Epithelial cell of prostate (primary cell): Measurements from ENCODE around the gene HS3ST6.
"Not testable (repeated sequence)": the region's sequence is repeated elsewhere in the genome, so short reads cannot be mapped to it uniquely, and the experiment has no call there.

Source experiments
- DNase-seq: peaks from one replicate; pipeline ENCODE4 v3.0.0-alpha.2; 2011; ENCODE audit warnings: low read depth, low spot score
- H3K27ac ChIP-seq: fragments of 450-650 bp; 2 replicates; pipeline ENCODE4 v1.5.1; 2017; ENCODE audit warnings: mild to moderate bottlenecking

The HS3ST6 gene

DNA sequence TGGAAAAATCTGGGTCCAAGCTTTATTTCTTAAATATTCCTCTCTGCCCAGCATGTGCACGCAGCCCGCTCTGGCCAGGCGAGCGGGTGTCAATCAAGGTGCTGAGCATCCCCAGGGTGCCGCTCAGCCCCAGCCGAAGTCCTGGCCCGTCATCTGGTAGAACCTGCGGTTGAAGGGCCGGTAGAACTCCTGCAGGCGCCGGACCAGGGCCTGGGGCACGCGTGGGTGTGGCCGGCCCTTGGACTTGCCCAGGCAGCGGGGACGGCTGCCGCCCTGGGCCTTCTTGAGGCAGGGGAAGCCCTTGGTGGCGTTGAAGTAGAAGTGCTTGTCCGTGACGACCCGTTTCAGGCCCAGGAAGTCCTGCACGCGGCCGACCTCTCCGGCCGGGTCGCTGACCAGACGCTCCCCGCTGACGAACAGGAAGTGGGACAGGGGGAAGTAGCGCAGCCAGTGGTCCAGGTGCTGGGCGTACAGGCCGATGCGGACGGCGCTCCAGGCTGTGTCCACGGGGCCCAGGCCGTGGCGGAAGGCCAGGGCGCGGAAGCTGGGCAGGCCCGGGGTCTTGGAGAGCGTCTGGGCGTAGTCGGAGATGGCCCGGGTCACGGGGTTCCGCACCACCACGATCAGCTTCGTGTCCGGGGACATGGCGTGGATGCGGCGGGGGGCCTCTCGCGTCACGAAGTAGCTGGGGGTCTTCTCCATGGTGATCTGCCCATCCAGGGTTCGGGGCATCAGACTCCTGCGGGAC lies 6.6 kb downstream of the HS3ST6 start:
- no peak overlapping the region for H3K27ac ChIP-seq

DNA sequence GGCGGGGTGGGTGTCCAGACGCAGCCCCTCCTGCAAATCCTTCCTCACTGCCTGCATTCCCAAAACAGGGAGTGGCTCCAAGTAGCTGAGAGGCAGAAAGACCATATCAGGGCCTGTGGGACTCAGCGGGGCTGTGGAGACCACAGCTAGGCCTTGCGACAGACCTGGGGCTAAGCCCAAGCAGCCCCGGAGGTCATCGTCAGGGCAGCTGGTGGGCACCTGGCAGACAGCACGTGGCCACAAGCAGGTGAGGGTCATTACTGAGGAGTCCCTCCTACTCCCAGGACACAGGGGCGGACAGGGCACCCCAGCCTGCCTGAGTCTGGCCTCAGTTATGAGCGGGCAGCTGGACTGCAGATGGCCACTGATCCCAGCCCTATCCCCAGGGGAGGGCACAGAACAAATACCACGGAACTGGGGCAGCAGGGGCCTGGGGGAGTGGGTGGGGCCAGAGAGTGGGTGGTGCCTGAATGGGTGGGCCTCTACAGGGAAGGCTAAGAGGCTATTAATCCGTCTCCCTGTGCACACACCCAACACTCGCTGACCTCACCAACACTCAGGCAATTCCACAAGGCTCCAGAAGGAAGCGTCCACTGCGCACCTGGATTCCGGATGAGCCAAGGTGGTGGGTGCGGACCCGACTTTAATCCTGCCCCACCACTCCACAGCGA lies 8.5 kb downstream of the HS3ST6 start:
- no peak overlapping the region for H3K27ac ChIP-seq
- no peak for DNase-seq

More for the DNA sequence above, 6.6 kb downstream of the HS3ST6 start:
- DNase-seq: no peak

DNA sequence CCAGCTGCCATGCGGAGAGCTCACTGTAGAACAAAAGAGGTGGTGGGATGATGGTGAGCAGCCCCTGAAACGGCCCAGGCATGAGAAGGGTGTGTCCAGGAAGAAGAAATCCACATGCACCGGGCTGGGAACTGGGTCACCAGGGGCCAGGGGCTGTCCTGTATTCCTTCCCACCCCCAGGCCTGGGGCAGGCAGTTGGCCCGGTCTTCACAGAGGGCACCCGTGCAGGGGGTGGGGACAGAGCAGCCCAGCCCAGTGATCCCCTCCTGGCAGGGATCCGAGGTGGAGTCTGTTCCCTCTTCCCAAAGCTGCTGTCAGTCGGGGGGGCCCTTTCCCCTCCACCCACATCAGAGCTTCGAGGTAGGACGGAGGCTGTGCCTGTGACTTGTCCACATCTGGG lies 9.2 kb downstream of the HS3ST6 start:
- H3K27ac ChIP-seq: no peak overlapping the region
- DNase-seq: no peak

DNA sequence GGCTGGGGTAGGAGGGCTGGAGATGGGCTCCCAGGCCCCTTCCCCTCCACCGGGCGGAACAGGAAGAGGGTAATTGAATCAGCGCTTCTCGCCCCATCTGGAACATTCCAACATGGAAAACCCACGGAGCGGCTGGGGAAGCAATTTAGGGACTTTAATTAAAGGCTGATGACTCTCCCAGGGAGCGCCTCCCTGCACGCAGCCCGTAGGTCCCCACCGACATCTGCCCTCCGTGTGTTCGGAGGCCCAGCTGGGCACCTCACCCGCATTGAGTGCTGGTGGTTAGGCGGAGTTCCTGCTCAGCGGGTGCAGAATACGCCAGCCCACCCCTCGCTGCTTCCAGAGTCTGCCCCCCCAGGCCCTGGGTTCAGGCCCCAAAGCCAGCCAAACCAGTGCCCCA lies 10.0 kb downstream of the HS3ST6 start:
- H3K27ac ChIP-seq: no peak overlapping the region
- no peak for DNase-seq

DNA sequence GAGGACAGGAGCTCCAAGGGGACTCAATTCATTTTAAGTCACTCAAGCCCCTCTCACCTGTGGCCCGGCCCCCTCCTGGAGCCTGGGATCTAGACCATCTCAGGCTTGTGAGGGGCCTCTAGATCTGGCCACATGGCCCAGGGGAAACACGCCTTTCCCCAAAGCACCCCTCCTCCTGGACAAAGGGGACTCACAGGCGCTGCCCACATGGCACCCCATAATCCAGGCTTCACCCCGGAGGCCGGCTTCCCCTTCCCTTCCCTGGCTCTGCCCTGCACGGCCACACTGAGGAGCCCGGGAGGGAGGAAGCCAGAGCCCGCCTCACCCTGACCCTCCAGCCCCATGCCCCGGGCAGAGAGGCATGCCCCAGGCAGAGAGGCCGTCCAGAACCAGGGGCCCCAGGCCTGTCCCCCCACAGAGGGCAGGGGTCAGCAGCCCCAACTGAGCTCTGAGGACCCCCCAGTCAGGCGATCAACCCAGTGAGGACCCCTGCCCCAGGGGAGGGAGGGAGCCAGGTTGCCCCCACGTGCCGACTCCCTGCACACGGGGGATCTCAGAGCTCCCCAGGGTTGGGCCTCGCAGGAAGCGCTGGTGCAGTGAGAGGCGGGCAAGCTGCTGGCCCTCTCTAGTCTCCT lies 10.9 kb downstream of the HS3ST6 start:
- no peak overlapping the region for H3K27ac ChIP-seq
- no peak for DNase-seq

DNA sequence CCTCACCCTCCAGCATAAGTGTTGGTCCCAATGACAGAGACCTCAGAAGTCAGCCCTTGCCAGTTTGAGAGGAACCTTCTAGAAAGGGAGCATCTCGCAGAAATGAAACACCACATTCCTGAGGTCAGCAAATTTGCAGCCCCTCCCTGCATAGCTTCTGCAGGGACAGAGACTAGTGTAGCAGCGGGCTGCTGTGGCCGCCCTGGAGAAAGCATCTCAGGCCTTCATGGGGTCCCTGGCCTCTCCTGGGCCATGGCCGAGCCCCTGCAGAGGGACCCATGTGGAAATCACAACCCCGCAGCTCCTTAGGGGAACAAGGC lies 11.4 kb downstream of the HS3ST6 start:
- DNase-seq: no peak
- no peak overlapping the region for H3K27ac ChIP-seq

DNA sequence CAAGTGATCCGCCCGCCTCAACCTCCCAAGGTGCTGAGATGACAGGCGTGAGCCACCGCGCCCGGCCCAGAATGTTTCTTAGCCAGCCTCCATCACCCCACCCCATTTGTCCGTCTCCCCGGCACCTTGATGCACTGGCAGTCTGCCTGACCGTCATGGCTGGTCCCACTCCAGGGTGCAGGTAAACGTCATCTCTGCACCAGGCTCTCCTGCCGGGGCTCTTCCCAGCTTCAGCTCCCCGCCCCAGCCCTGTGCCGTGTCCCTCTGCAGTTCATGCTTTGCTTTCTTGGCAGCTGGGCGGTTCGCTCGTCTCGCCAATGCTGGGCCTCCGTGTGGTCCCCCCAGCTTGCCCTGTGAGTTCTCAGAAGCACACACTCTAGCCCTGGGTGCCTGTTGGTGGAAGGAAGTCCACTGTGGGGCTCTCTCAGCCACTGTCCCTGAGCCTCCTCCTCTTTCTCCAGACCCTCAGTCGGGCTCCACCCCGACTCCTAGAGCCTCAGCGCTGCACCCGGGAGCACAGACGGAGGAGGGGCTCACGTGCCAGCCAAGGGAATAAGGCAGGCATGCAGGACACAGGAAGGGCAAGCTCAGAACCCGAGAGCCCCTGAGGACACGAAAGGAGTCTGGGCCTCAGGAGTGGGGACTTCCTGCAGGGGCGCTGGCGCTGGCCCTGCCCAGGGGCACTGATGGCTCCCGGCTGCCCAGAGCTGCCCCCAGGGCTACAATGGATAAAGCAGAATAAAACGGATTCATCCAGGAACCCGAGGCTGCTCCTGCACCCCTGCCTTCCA lies 12.0 kb downstream of the HS3ST6 start:
- no peak for DNase-seq
- H3K27ac ChIP-seq: no peak overlapping the region

DNA sequence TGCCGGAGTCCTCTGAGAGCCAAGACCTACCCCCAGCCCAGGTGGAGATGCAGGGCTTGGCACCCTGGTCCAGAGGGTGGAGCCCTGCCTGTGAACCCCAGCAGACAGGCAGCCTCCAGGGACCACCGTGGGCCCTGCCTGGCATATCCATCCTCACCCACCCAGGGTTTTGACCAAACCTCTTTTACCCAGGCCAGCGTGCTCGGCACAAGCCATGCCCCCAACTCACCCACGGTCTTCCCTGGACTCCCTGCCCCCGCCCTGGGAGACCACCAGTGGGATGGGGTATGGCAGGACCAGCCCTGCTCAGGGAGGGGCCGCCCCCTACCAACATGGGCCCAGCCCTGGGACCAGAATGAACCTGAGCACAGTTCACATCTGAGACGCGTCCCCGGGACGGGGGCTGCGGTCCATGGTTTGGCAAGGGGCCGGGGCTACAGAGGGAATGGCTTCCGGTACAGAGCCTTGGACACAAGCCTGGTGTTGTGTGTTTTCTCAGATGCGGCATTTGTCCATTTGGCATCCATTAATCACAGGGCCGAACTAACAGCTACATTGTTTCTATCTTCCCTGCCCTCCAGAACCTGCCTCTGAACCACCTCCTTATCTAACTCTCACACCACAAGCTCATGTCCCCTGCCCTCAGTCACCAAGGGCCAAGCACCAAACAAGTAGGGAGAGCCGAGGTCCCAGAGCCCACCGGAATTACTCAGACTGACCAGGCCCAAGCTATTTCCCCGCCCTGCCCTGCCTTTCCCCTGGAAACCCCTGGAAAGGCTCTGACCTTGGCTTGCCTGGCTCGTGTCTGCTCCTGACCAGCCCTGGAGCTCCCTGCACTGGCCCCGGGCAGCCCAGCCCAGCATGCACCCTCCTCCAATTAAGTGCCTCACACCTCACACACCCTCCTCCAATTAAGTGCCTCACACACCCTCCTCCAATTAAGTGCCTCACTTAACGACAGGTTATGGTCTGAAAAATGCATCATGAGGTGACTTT lies 14.1 kb downstream of the HS3ST6 start:
- DNase-seq: no peak
- H3K27ac ChIP-seq: no peak overlapping the region

DNA sequence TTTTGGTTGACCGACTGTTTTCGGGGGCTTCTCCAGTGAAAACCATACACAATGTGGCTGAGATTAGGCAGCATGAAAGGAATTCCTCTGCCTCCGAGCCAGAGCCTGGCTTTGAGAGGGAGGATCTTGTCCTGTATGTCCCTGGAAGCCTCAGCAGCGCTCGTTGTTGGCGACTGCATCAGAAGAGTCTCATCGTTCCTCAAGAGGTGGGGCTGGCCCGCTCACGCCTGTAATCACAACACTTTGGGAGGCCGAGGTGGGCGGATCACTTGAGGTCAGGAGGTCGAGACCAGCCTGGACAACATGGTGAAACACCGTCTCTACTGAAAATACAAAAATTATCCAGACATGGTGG lies 15.0 kb downstream of the HS3ST6 start:
- H3K27ac ChIP-seq: no peak overlapping the region
- DNase-seq: no peak

DNA sequence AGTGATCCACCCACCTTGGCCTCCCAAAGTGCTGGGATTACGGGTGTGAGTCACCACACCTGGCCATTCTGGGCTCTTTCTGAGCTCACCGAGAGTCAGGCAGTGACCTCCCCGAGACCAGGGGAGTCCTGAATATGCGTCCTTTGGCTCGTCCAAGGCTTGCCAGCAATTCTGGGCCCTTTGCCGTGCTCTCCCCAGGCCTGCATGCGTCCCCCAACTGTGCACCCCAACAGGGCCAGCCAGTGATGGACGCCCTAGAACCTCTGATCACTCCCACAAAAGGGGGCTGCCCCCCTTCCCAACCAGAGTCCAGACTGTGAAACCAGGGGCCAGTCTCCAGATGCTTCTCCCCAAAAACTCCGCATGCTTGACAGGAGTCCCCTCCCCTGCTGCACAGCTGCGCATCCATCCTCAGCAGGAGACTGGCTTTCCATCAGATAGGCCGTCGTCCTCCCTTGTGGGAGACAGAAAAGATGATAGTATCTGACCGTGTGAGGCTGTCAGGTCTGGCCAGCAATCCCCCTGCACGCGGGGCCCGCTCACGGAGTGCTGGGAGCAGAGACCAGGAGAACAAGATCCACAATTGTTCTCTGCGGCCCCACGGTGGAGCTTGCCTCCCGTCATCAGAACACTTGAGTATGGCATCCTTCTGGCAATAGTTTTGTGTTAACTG lies 15.5 kb downstream of the HS3ST6 start:
- no peak overlapping the region for H3K27ac ChIP-seq
- DNase-seq: no peak

DNA sequence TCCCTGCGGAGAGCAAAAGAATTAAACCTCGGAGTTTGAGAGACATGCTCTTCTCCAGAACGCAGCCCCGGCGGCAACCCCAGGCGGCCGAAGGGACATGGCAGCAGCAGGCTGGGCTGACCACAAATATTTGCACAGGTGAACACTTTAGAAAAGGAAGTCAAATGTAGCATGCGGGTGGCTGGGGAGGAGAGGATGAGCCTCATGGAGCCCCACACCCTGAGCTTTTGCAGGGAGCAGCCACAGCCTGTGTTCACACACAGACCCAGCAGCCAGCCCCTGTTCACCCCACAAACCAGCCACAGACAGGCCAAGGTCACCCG lies 17.8 kb downstream of the HS3ST6 start:
- peak overlapping the region; percentile 36 for H3K27ac ChIP-seq
- DNase-seq: no peak

DNA sequence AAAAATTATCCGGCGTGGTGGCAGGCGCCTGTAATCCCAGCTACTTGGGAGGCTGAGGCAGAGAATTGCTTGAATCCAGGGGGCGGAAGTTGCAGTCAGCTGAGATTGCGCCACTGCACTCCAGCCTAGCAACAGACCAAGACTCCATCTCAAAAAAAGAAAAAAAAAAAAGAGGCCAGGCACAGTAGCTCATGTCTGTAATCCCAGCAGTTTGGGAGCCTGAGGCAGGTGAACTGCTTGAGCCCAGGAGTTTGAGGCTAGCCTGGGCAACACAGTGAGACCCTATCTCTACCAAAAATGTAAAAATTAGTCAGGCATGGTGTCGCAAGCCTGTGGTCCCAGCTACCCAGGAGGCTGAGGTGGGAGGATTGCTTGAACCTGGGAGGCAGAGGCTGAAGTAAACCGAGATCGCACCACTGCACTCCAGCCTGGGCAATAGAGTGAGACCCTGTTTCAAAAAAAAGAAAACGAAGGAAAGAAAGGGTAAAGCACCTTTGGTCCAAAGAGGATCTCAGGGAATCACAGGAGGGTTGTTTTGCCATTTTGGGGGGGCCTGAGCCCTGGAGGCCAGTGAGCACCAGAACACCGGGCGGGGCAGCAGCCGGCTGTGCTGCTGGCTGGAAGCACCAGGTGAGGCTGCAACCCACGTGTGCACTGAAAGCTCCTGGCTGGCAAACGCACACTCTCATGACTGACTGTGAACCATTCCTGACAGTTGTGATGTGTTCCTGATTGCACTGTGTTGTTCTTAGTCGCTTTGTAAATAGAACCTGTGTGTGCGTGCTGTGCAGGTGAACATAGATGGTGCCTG lies 18.4 kb downstream of the HS3ST6 start:
- peak; percentile 57 for DNase-seq
- H3K27ac ChIP-seq: peak overlapping the region; percentile 36

DNA sequence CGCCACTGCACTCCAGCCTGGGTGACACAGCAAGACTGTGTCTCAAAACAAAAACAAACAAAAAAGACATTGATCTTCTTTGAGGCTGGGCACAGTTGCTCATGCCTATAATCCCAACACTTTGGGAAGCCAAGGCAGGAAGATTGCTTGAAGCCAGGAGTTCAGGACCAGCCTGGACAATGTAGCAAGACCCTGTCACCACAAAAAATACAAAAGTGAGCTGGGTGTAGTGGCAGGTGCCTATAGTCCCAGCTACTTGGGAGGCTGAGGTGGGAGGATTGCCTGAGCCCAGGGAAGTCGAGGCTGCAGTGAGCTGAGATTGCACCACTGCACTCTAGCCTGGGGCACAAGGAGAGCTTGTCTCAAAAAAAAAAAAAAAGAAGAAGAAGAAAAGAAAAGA lies 20.5 kb downstream of the HS3ST6 start:
- not testable (repeated sequence) for DNase-seq, H3K27ac ChIP-seq

DNA sequence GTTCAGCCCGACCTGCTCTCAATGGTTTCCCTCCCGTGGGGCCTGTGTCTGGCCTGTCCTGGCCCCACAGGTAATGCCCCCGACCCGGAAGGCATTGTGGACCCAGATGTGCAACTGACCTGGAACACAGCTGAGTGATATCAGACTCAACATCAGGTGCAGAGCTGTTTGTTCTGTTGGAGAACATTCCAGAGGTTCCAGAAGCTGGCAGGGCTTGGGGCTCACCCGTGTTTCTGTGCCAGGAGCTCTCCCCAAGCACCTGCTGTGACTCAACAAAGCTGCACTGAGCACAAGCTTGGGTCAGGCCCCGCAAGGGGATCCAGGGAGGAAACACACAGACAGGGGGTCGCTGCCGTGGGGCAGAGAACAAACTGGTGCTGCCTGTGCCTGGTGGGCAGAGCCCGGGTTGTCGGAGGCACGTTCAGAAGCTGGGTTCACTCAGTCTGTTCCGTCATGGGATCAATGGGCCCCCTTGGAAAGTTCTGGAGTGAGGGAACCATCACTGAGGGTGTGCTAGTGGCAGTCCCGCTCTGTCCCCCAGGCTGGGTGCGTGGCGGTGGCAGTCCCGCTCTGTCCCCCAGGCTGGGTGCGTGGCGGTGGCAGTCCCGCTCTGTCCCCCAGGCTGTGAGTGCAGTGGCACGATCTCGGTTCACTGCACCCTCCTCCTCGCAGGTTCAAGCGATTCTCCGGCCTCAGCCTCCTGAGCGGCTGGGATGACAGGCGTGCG lies 22.1 kb downstream of the HS3ST6 start:
- DNase-seq: no peak
- no peak overlapping the region for H3K27ac ChIP-seq

DNA sequence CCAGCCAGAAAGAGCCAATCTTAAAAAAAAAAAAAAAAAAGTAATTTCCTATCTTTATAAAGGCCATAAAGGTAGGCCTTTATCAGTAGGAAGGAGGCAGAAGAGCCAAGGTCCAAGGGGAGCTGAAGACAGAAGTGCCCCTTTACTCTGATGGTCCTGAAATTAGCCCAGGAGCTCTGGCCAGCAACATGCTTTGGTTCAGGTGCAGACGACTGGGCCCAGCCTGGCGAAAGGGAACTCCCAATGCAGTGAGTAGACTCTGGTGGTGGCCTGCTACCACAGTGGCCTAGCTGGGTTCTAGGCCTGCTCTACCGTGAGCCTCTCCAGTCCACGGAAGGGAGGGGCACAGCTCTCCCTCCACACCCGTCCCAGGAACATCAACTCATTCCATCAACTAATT lies 23.1 kb downstream of the HS3ST6 start:
- no peak overlapping the region for H3K27ac ChIP-seq
- DNase-seq: no peak

DNA sequence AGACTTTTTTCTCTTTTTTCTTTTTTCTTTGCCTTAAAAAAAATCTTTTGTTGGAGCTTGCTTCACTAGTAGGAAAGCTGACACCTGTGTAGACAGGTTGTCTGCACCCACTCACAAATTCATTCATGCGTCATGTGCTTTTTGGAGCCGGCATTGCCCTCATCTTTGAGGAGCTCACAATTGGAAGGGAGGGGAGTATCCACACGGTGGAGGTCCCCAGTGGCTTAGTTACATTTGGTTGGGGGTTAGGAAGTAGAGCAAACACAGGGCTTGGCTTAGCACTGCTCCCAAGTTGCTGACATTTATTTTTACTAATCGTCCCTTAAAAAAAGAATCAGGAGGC lies 27.5 kb downstream of the HS3ST6 start:
- DNase-seq: no peak

DNA sequence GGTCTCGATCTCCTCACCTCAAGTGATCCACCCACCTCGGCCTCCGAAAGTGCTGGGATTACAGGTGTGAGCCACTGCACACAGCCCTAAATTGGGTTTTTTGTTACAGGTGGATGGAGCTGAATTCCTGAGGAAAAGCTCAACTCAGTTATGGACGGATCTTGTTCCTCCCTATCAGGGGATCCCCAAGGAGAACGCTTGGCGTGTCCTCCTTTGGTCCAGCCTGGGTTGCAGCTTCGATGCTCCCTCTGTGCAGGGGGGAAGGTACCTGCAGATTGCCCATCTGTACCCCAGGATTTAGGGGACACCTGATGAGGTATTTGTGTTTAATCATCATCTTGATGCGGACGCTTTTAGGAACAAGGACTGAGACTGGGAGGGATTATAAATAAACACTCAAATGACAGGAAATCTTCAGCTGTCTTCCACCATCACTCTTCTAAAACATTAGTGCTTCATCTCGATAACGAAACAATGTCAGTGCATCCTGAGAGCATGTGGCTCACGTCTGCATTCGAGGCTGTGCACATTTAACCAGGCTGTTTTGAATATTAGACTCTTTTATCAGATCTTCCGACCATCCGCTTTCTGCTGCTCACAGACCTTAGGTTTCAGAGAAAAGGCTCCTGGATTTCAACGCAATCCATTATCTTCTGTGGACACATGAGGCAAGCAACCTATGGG lies 28.0 kb downstream of the HS3ST6 start:
- no peak for DNase-seq

More for the DNA sequence above, 27.5 kb downstream of the HS3ST6 start:
- H3K27ac ChIP-seq: no peak overlapping the region

More for the DNA sequence above, 28.0 kb downstream of the HS3ST6 start:
- no peak overlapping the region for H3K27ac ChIP-seq
